K562 (cell line): Measurements from ENCODE around the gene RRAGD. TPM values are rescaled to one million over a fixed set of nuclear protein-coding genes. Genes with fewer than 3 reads are reported as not detected.
A peak's percentile ranks its signal among the peaks of the same experiment; 100 is the strongest.

Experiments
- CEBPG ChIP-seq, 3 experiments: fragments of 200-800 bp in 1 of 3; sonication (Bioruptor generic) in 1 of 3; sonication (generic) in 1 of 3; formaldehyde crosslinking in 1 of 3; IDR thresholded peaks in 2 of 3; conservative IDR thresholded peaks in 1 of 3; 2 replicates each; pipeline versions ENCODE4 v1.6.1 to v1.8.0; 2016 to 2022; ENCODE audit warnings: missing compliant biosample characterization in 2 of 3, missing genetic modification characterization in 2 of 3, mild to moderate bottlenecking in 1 of 3, missing genetic modification reagents in 1 of 3
- KLF6 ChIP-seq: fragments of 250-450 bp; sonication (Bioruptor Pico); IDR thresholded peaks from 2 replicates; pipeline ENCODE4 v1.4.0; 2020; ENCODE audit warnings: mild to moderate bottlenecking, moderate library complexity, borderline replicate concordance
- NELFE ChIP-seq: IDR thresholded peaks from 2 replicates; pipeline ENCODE4 v1.6.1; 2011; ENCODE audit warnings: mild to moderate bottlenecking; ENCODE audit not compliant: insufficient read depth, insufficient read length
- NFIX ChIP-seq: fragments of 250-450 bp; sonication (Bioruptor Pico); IDR thresholded peaks from 2 replicates; pipeline ENCODE4 v1.4.0; 2020; ENCODE audit warnings: low read depth, mild to moderate bottlenecking, moderate library complexity
- PPARD ChIP-seq: fragments of 250-450 bp; sonication (Bioruptor Pico); IDR thresholded peaks from 2 replicates; pipeline ENCODE4 v1.8.0; 2022; ENCODE audit warnings: inconsistent platforms, mild to moderate bottlenecking, moderate library complexity
- SIN3A ChIP-seq, 2 experiments: fragments of 150-350 bp in 1 of 2; IDR thresholded peaks; 2 replicates each; pipeline ENCODE4 v1.6.1; 2011 to 2016; ENCODE audit warnings: borderline replicate concordance in 2 of 2, low read depth in 2 of 2, low read length in 2 of 2, mild to moderate bottlenecking in 2 of 2, moderate library complexity in 2 of 2; ENCODE audit not compliant: control insufficient read depth in 1 of 2
- ZNF780A ChIP-seq: fragments of 250-450 bp; sonication (Bioruptor Pico); IDR thresholded peaks from 2 replicates; pipeline ENCODE4 v1.5.0; 2021; ENCODE audit warnings: mild to moderate bottlenecking
- polyA plus RNA-seq, 8 experiments: library from polyadenylated mRNA; depleted of rRNA in 4 of 8; stranded (reverse) in 5 of 8; unstranded in 3 of 8; fragments of >200 nt; fragmentation: Nextera tagmentation in 2 of 8; fragmentation: Illumina TruSeq in 1 of 8; extraction: Ambion mirVana in 2 of 8; extraction: Trizol in 1 of 8; gene quantifications; 2 replicates each; pipeline versions ENCODE4 v1.2.1 to v1.2.3, GENCODE V29; 2011 to 2014; ENCODE audit warnings: inconsistent platforms in 1 of 8, missing spikeins in 1 of 8
- total RNA-seq, 7 experiments: library from RNA; depleted of rRNA in 6 of 7; stranded (reverse); fragments of >200 nt in 6 of 7; fragmentation: Illumina TruSeq in 2 of 7; extraction: Trizol in 2 of 7; gene quantifications; 2 replicates each; pipeline versions ENCODE4 v1.2.1 to v1.2.3, GENCODE V29; 2011 to 2021; ENCODE audit warnings: low replicate concordance in 1 of 7
- TF ChIP-seq, protein P1 (sequence below): fragments of 450-650 bp; IDR thresholded peaks from 2 replicates; pipeline ENCODE4 v1.6.1; 2016; ENCODE audit warnings: mild to moderate bottlenecking, moderate library complexity
- TF ChIP-seq, protein P2 (sequence below): sonication (generic); formaldehyde crosslinking; IDR thresholded peaks from 2 replicates; pipeline ENCODE4 v1.8.0; 2022; ENCODE audit warnings: mild to moderate bottlenecking, missing genetic modification reagents
- TF ChIP-seq, protein P3 (sequence below): fragments of 250-450 bp; sonication (Bioruptor Pico); IDR thresholded peaks from 2 replicates; pipeline ENCODE4 v1.4.0; 2020; ENCODE audit warnings: mild to moderate bottlenecking, moderate library complexity, borderline replicate concordance

Gene RRAGD
- total and polyA plus RNA-seq, 9 of the 15 experiments (the other 6 are each of a cell fraction or from before 2014, with no cell fraction given) = 0.03 to 0.07 (median 0.04) TPM; not detected in 6

DNA sequence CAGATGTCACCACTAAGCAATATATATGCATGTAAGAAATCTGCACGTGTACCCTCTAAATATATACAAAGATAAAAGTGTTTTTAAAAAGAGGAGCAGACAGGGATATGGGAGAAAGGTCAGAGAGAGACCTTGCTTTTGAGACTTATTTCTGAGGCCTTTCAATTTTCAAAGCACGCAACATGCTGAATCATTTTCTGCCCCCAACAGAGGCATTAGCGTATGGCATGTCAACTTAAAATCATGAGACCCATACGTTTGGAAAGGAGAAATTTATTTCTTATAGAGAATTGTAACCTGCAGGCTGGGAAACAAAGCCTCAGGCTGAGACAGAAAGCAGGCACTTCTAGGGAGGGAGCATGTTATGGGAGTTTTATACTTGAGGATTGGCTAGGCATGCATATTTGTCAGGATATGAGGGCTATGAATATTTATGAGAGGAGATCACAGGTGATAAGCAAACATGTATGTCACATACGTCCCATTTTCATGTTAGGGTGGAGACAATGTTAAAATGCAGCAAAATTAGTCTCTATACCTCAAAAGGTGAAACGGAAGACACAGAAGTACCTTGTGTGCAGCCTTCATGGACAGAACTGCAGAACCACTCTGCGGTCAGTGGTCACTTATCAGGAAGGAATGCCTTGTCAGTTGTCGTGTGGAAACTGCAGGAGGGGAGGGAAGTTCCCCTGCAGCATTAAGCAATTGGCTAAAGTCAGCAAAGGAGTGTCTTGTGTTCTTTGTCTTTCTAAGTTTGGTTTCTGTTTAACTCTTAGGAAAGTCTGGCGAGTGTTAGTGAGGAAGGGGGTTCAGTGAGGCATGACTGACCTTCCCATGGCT is 90.7 kb downstream of the RRAGD start (continued):
- TF ChIP-seq, protein P1, sequence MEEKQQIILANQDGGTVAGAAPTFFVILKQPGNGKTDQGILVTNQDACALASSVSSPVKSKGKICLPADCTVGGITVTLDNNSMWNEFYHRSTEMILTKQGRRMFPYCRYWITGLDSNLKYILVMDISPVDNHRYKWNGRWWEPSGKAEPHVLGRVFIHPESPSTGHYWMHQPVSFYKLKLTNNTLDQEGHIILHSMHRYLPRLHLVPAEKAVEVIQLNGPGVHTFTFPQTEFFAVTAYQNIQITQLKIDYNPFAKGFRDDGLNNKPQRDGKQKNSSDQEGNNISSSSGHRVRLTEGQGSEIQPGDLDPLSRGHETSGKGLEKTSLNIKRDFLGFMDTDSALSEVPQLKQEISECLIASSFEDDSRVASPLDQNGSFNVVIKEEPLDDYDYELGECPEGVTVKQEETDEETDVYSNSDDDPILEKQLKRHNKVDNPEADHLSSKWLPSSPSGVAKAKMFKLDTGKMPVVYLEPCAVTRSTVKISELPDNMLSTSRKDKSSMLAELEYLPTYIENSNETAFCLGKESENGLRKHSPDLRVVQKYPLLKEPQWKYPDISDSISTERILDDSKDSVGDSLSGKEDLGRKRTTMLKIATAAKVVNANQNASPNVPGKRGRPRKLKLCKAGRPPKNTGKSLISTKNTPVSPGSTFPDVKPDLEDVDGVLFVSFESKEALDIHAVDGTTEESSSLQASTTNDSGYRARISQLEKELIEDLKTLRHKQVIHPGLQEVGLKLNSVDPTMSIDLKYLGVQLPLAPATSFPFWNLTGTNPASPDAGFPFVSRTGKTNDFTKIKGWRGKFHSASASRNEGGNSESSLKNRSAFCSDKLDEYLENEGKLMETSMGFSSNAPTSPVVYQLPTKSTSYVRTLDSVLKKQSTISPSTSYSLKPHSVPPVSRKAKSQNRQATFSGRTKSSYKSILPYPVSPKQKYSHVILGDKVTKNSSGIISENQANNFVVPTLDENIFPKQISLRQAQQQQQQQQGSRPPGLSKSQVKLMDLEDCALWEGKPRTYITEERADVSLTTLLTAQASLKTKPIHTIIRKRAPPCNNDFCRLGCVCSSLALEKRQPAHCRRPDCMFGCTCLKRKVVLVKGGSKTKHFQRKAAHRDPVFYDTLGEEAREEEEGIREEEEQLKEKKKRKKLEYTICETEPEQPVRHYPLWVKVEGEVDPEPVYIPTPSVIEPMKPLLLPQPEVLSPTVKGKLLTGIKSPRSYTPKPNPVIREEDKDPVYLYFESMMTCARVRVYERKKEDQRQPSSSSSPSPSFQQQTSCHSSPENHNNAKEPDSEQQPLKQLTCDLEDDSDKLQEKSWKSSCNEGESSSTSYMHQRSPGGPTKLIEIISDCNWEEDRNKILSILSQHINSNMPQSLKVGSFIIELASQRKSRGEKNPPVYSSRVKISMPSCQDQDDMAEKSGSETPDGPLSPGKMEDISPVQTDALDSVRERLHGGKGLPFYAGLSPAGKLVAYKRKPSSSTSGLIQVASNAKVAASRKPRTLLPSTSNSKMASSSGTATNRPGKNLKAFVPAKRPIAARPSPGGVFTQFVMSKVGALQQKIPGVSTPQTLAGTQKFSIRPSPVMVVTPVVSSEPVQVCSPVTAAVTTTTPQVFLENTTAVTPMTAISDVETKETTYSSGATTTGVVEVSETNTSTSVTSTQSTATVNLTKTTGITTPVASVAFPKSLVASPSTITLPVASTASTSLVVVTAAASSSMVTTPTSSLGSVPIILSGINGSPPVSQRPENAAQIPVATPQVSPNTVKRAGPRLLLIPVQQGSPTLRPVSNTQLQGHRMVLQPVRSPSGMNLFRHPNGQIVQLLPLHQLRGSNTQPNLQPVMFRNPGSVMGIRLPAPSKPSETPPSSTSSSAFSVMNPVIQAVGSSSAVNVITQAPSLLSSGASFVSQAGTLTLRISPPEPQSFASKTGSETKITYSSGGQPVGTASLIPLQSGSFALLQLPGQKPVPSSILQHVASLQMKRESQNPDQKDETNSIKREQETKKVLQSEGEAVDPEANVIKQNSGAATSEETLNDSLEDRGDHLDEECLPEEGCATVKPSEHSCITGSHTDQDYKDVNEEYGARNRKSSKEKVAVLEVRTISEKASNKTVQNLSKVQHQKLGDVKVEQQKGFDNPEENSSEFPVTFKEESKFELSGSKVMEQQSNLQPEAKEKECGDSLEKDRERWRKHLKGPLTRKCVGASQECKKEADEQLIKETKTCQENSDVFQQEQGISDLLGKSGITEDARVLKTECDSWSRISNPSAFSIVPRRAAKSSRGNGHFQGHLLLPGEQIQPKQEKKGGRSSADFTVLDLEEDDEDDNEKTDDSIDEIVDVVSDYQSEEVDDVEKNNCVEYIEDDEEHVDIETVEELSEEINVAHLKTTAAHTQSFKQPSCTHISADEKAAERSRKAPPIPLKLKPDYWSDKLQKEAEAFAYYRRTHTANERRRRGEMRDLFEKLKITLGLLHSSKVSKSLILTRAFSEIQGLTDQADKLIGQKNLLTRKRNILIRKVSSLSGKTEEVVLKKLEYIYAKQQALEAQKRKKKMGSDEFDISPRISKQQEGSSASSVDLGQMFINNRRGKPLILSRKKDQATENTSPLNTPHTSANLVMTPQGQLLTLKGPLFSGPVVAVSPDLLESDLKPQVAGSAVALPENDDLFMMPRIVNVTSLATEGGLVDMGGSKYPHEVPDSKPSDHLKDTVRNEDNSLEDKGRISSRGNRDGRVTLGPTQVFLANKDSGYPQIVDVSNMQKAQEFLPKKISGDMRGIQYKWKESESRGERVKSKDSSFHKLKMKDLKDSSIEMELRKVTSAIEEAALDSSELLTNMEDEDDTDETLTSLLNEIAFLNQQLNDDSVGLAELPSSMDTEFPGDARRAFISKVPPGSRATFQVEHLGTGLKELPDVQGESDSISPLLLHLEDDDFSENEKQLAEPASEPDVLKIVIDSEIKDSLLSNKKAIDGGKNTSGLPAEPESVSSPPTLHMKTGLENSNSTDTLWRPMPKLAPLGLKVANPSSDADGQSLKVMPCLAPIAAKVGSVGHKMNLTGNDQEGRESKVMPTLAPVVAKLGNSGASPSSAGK = no peak
- TF ChIP-seq, protein P2, sequence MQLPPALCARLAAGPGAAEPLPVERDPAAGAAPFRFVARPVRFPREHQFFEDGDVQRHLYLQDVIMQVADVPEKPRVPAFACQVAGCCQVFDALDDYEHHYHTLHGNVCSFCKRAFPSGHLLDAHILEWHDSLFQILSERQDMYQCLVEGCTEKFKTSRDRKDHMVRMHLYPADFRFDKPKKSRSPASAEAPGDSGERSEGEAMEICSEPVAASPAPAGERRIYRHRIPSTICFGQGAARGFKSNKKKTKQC (CRISPR knock-in tag) = no peak
- TF ChIP-seq CEBPG (CRISPR knock-in tag; IDR thresholded peaks at IDR 0.05) (peak; percentile 83), CEBPG (tag; conservative IDR thresholded peaks at IDR 0.05 in 1 of 2, IDR thresholded peaks at IDR 0.05 in 1 of 2) (peak; percentile 72 to 90), SIN3A (IDR thresholded peaks at IDR 0.05; ENCODE audit: borderline replicate concordance in 2 of 2, control insufficient read depth in 1 of 2, low read depth in 2 of 2, low read length in 2 of 2) (no peak), NFIX (CRISPR knock-in tag) (no peak), NELFE (no peak), KLF6 (no peak), ZNF780A (no peak), PPARD (CRISPR knock-in tag) (no peak)
- TF ChIP-seq, protein P3, sequence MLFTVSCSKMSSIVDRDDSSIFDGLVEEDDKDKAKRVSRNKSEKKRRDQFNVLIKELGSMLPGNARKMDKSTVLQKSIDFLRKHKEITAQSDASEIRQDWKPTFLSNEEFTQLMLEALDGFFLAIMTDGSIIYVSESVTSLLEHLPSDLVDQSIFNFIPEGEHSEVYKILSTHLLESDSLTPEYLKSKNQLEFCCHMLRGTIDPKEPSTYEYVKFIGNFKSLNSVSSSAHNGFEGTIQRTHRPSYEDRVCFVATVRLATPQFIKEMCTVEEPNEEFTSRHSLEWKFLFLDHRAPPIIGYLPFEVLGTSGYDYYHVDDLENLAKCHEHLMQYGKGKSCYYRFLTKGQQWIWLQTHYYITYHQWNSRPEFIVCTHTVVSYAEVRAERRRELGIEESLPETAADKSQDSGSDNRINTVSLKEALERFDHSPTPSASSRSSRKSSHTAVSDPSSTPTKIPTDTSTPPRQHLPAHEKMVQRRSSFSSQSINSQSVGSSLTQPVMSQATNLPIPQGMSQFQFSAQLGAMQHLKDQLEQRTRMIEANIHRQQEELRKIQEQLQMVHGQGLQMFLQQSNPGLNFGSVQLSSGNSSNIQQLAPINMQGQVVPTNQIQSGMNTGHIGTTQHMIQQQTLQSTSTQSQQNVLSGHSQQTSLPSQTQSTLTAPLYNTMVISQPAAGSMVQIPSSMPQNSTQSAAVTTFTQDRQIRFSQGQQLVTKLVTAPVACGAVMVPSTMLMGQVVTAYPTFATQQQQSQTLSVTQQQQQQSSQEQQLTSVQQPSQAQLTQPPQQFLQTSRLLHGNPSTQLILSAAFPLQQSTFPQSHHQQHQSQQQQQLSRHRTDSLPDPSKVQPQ = no peak
